Measurements from ENCODE around the gene SPACA5. TPM values are rescaled to one million over a fixed set of nuclear protein-coding genes. Genes with fewer than 3 reads are reported as not detected.
"Not testable (repeated sequence)": the region's sequence is repeated elsewhere in the genome, so short reads cannot be mapped to it uniquely, and the experiment has no call there.

SPACA5 gene
- not detected for total RNA-seq

- not testable (repeated sequence) for DNase-seq; H3K36me3 Mint-ChIP-seq (ENCODE audit: insufficient read depth); H3K9me3 Mint-ChIP-seq; H3K27me3 Mint-ChIP-seq (ENCODE audit: low read depth); ATAC-seq; H3K4me3 Mint-ChIP-seq
- H3K4me1 Mint-ChIP-seq (ENCODE audit: low read depth) = peaks cover 14% of the 10 kb centered on the region
Measured at GRCh38 chrX:48006688-48007087, at the start of gene SPACA5. Gene SPACA5, plus strand, starts transcription at chrX:48006988. Its CDS starts 815 bp downstream, at chrX:48007803.

- not testable (repeated sequence) for H3K27me3 Mint-ChIP-seq (ENCODE audit: low read depth); DNase-seq; H3K9me3 Mint-ChIP-seq; H3K36me3 Mint-ChIP-seq (ENCODE audit: insufficient read depth); H3K4me1 Mint-ChIP-seq (ENCODE audit: low read depth); ATAC-seq; H3K4me3 Mint-ChIP-seq
Measured at GRCh38 chrX:47958206-47958605, 48.6 kb upstream of the SPACA5 start.

- H3K36me3 Mint-ChIP-seq (ENCODE audit: insufficient read depth) = no peaks in the 10 kb centered on the region
- no peak overlapping the region for H3K4me3 Mint-ChIP-seq
- no peaks in the 10 kb centered on the region for H3K4me1 Mint-ChIP-seq (ENCODE audit: low read depth)
- DNase-seq (no peak), ATAC-seq (peak; percentile 77 to 84)
- H3K9me3 Mint-ChIP-seq = no peaks in the 10 kb centered on the region
- H3K27me3 Mint-ChIP-seq (ENCODE audit: low read depth) = no peaks in the 10 kb centered on the region
Measured at GRCh38 chrX:47958761-47959342, 47.9 kb upstream of the SPACA5 start.

GRCh38 chrX:47960406-47960805 lies 46.4 kb upstream of the SPACA5 start:
- Mint-ChIP-seq H3K4me3 (no peak overlapping the region), H3K27me3 (ENCODE audit: low read depth) (no peaks in the 10 kb centered on the region), H3K4me1 (ENCODE audit: low read depth) (no peaks in the 10 kb centered on the region), H3K9me3 (peaks cover 6% of the 10 kb centered on the region), H3K36me3 (ENCODE audit: insufficient read depth) (no peaks in the 10 kb centered on the region)
- DNase-seq (no peak), ATAC-seq (no peak)

GRCh38 chrX:47961830-47962229 lies 45.0 kb upstream of the SPACA5 start:
- H3K4me3 Mint-ChIP-seq; H3K4me1 Mint-ChIP-seq (ENCODE audit: low read depth); H3K9me3 Mint-ChIP-seq; ATAC-seq; H3K27me3 Mint-ChIP-seq (ENCODE audit: low read depth); H3K36me3 Mint-ChIP-seq (ENCODE audit: insufficient read depth); DNase-seq: not testable (repeated sequence)

- peaks cover 17% of the 10 kb centered on the region for H3K9me3 Mint-ChIP-seq
- DNase-seq; ATAC-seq; H3K4me3 Mint-ChIP-seq; H3K36me3 Mint-ChIP-seq (ENCODE audit: insufficient read depth); H3K27me3 Mint-ChIP-seq (ENCODE audit: low read depth); H3K4me1 Mint-ChIP-seq (ENCODE audit: low read depth): not testable (repeated sequence)
Measured at GRCh38 chrX:47965526-47965925, 41.3 kb upstream of the SPACA5 start.

GRCh38 chrX:47973235-47973634 lies 33.6 kb upstream of the SPACA5 start:
- Mint-ChIP-seq H3K9me3 (peaks cover 39% of the 10 kb centered on the region), H3K36me3 (ENCODE audit: insufficient read depth) (peaks cover 27% of the 10 kb centered on the region), H3K4me3 (no peak overlapping the region), H3K27me3 (ENCODE audit: low read depth) (no peaks in the 10 kb centered on the region), H3K4me1 (ENCODE audit: low read depth) (no peaks in the 10 kb centered on the region)
- ATAC-seq (no peak), DNase-seq (no peak)

- Mint-ChIP-seq H3K4me3 (no peak overlapping the region), H3K9me3 (peaks cover 43% of the 10 kb centered on the region), H3K4me1 (ENCODE audit: low read depth) (no peaks in the 10 kb centered on the region), H3K27me3 (ENCODE audit: low read depth) (no peaks in the 10 kb centered on the region), H3K36me3 (ENCODE audit: insufficient read depth) (peaks cover 54% of the 10 kb centered on the region)
- no peak for ATAC-seq
- no peak for DNase-seq
Measured at GRCh38 chrX:47976254-47977151, 30.3 kb upstream of the SPACA5 start.

GRCh38 chrX:47991263-47992094 lies 15.3 kb upstream of the SPACA5 start:
- no peak overlapping the region for H3K4me3 Mint-ChIP-seq
- peaks cover 3% of the 10 kb centered on the region for H3K9me3 Mint-ChIP-seq
- H3K4me1 Mint-ChIP-seq (ENCODE audit: low read depth) = peaks cover 36% of the 10 kb centered on the region
- ATAC-seq (peak; percentile 52 to 77), DNase-seq (no peak)
- peaks cover 39% of the 10 kb centered on the region for H3K36me3 Mint-ChIP-seq (ENCODE audit: insufficient read depth)
- no peaks in the 10 kb centered on the region for H3K27me3 Mint-ChIP-seq (ENCODE audit: low read depth)

- H3K4me3 Mint-ChIP-seq = no peak overlapping the region
- H3K4me1 Mint-ChIP-seq (ENCODE audit: low read depth) = peaks cover 36% of the 10 kb centered on the region
- DNase-seq (no peak), ATAC-seq (no peak)
- peaks cover under 1% of the 10 kb centered on the region for H3K9me3 Mint-ChIP-seq
- peaks cover 36% of the 10 kb centered on the region for H3K36me3 Mint-ChIP-seq (ENCODE audit: insufficient read depth)
- no peaks in the 10 kb centered on the region for H3K27me3 Mint-ChIP-seq (ENCODE audit: low read depth)
Measured at GRCh38 chrX:47992095-47992380, 14.8 kb upstream of the SPACA5 start.

- Mint-ChIP-seq H3K4me1 (ENCODE audit: low read depth) (peaks cover 36% of the 10 kb centered on the region), H3K9me3 (no peaks in the 10 kb centered on the region), H3K4me3 (no peak overlapping the region), H3K36me3 (ENCODE audit: insufficient read depth) (peaks cover 34% of the 10 kb centered on the region), H3K27me3 (ENCODE audit: low read depth) (no peaks in the 10 kb centered on the region)
- DNase-seq (no peak), ATAC-seq (no peak)
Measured at GRCh38 chrX:47992669-47993068, 14.1 kb upstream of the SPACA5 start.

GRCh38 chrX:48001260-48001659 lies 5.5 kb upstream of the SPACA5 start:
- Mint-ChIP-seq H3K36me3 (ENCODE audit: insufficient read depth) (peaks cover 16% of the 10 kb centered on the region), H3K27me3 (ENCODE audit: low read depth) (no peaks in the 10 kb centered on the region), H3K4me3 (no peak overlapping the region), H3K4me1 (ENCODE audit: low read depth) (peaks cover 23% of the 10 kb centered on the region), H3K9me3 (no peaks in the 10 kb centered on the region)
- ATAC-seq (no peak), DNase-seq (no peak)

- no peak for ATAC-seq
- Mint-ChIP-seq H3K4me3 (peak overlapping the region; percentile 62), H3K27me3 (ENCODE audit: low read depth) (no peaks in the 10 kb centered on the region), H3K4me1 (ENCODE audit: low read depth) (peaks cover 23% of the 10 kb centered on the region), H3K36me3 (ENCODE audit: insufficient read depth) (peaks cover 11% of the 10 kb centered on the region), H3K9me3 (no peaks in the 10 kb centered on the region)
- no peak for DNase-seq
Measured at GRCh38 chrX:48002319-48002718, 4.5 kb upstream of the SPACA5 start.

- H3K4me1 Mint-ChIP-seq (ENCODE audit: low read depth) = peaks cover 23% of the 10 kb centered on the region
- H3K36me3 Mint-ChIP-seq (ENCODE audit: insufficient read depth) = peaks cover 11% of the 10 kb centered on the region
- no peaks in the 10 kb centered on the region for H3K9me3 Mint-ChIP-seq
- no peak for ATAC-seq
- peak overlapping the region; percentile 95 for H3K4me3 Mint-ChIP-seq
- no peaks in the 10 kb centered on the region for H3K27me3 Mint-ChIP-seq (ENCODE audit: low read depth)
- DNase-seq = no peak
Measured at GRCh38 chrX:48002929-48003328, 3.9 kb upstream of the SPACA5 start.

All from activated T-cell treated with anti-CD3 and anti-CD28 coated beads, Interleukin-2, amount 50 U/mL, for 4 hours (primary cell).